Breast epithelium (tissue), 4 donors: Measurements from ENCODE around the gene SPDYE4. TPM values are rescaled to one million over a fixed set of nuclear protein-coding genes. Genes with fewer than 3 reads are reported as not detected.

Experiments
- DNase-seq, 2 donors: peaks; one replicate each; pipeline ENCODE4 v3.0.0-alpha.2; 2019; ENCODE audit warnings: low spot score in 2 of 2
- H3K27ac ChIP-seq, 2 donors: fragments of 200-600 bp; sonication (generic) in 1 of 2; one replicate each; pipeline ENCODE4 v1.5.1; 2016 to 2019; ENCODE audit warnings: mild to moderate bottlenecking in 1 of 2
- H3K27me3 ChIP-seq, 2 donors: fragments of 200-600 bp; sonication (generic) in 1 of 2; one replicate each; pipeline versions ENCODE4 v1.5.1 to v1.6.0; 2017 to 2019; ENCODE audit warnings: control low read depth in 1 of 2, mild to moderate bottlenecking in 1 of 2
- H3K36me3 ChIP-seq: fragments of 200-600 bp; one replicate; pipeline ENCODE4 v1.5.1; 2019
- H3K4me1 ChIP-seq, 2 donors: fragments of 200-600 bp; sonication (generic); one replicate each; pipeline ENCODE4 v1.5.1; 2016 to 2019; ENCODE audit warnings: control low read depth in 1 of 2
- H3K4me3 ChIP-seq, 3 donors: fragments of 200-600 bp; sonication (generic); 1 replicate in 2 of 3; 2 replicates in 1 of 3; pipeline ENCODE4 v1.5.1; 2016 to 2019; ENCODE audit warnings: mild to moderate bottlenecking in 3 of 3, moderate library complexity in 2 of 3
- H3K9me3 ChIP-seq, 2 donors: fragments of 200-600 bp; sonication (generic) in 1 of 2; one replicate each; pipeline ENCODE4 v1.5.1; 2016 to 2019; ENCODE audit warnings: control low read depth in 1 of 2
- CTCF ChIP-seq, 3 donors: fragments of 450-650 bp; IDR thresholded peaks; one replicate each; pipeline ENCODE4 v1.5.1; 2016 to 2017; ENCODE audit warnings: antibody characterized with exemption in 3 of 3, mild to moderate bottlenecking in 3 of 3, moderate library complexity in 3 of 3
- POLR2A ChIP-seq: fragments of 450-650 bp; IDR thresholded peaks from one replicate; pipeline ENCODE4 v1.6.1; 2016; ENCODE audit warnings: antibody characterized with exemption, mild to moderate bottlenecking, moderate library complexity
- POLR2AphosphoS5 ChIP-seq, 3 donors: sonication (generic); formaldehyde crosslinking; IDR thresholded peaks; one replicate each; pipeline ENCODE4 v1.6.1; 2017; ENCODE audit warnings: antibody characterized with exemption in 3 of 3
- intact Hi-C: fragments of 100-400 bp; cut with DNase I; formaldehyde crosslinking; loops from one replicate; pipeline ENCODE4 v1.15.1; 2023; ENCODE audit warnings: low total_unique reads
- total RNA-seq, 3 donors: library from RNA; depleted of rRNA; stranded (reverse); fragments of >200 nt; gene quantifications; one replicate each; pipeline ENCODE4 v1.1.0, GENCODE V29; 2016

The SPDYE4 gene
- total RNA-seq, 3 donors from 2014 or later, result not detected

- TF ChIP-seq CTCF (IDR thresholded peaks at IDR 0.05) (no peak), POLR2A (no peak), POLR2AphosphoS5 (IDR thresholded peaks at IDR 0.05) (no peak)
- Histone ChIP-seq H3K27me3 (no peaks in the 10 kb centered on the region), H3K4me1 (no peaks in the 10 kb centered on the region), H3K36me3 (no peaks in the 10 kb centered on the region), H3K4me3 (no peak overlapping the region), H3K9me3 (no peaks in the 10 kb centered on the region), H3K27ac (no peak overlapping the region)
- intact Hi-C loops, result no loop called here
- DNase-seq, result no peak
These were observed 45.6 kb downstream of the SPDYE4 start for GRCh38 chr17:8712698-8713097.

- no peak overlapping the region for H3K4me3 ChIP-seq
- TF ChIP-seq POLR2A (no peak), POLR2AphosphoS5 (IDR thresholded peaks at IDR 0.05) (no peak), CTCF (IDR thresholded peaks at IDR 0.05) (no peak)
- no peak for DNase-seq
- H3K27me3 ChIP-seq, result no peaks in the 10 kb centered on the region
- no peaks in the 10 kb centered on the region for H3K36me3 ChIP-seq
- no peaks in the 10 kb centered on the region for H3K4me1 ChIP-seq
- intact Hi-C loops, result no loop called here
- no peaks in the 10 kb centered on the region for H3K9me3 ChIP-seq
- no peak overlapping the region for H3K27ac ChIP-seq
These were observed 47.1 kb downstream of the SPDYE4 start for GRCh38 chr17:8711291-8711690.

- TF ChIP-seq POLR2A, result no peak
- no peak for TF ChIP-seq POLR2AphosphoS5 (IDR thresholded peaks at IDR 0.05)
- no peak for TF ChIP-seq CTCF (IDR thresholded peaks at IDR 0.05)
- Histone ChIP-seq H3K4me1 (no peaks in the 10 kb centered on the region), H3K27ac (no peak overlapping the region), H3K9me3 (no peaks in the 10 kb centered on the region), H3K4me3 (no peak overlapping the region), H3K27me3 (no peaks in the 10 kb centered on the region), H3K36me3 (no peaks in the 10 kb centered on the region)
- DNase-seq, result no peak
- intact Hi-C loops, result no loop called here
These were observed 47.5 kb downstream of the SPDYE4 start for GRCh38 chr17:8710813-8711212.

GRCh38 chr17:8709006-8709405, 49.3 kb downstream of the SPDYE4 start:
- Histone ChIP-seq H3K4me1 (no peaks in the 10 kb centered on the region), H3K27ac (no peak overlapping the region), H3K36me3 (no peaks in the 10 kb centered on the region), H3K4me3 (no peak overlapping the region), H3K9me3 (no peaks in the 10 kb centered on the region), H3K27me3 (no peaks in the 10 kb centered on the region)
- no peak for DNase-seq
- intact Hi-C loops, result no loop called here
- TF ChIP-seq CTCF (IDR thresholded peaks at IDR 0.05) (no peak), POLR2AphosphoS5 (IDR thresholded peaks at IDR 0.05) (no peak)

GRCh38 chr17:8708025-8708461, 50.3 kb downstream of the SPDYE4 start:
- intact Hi-C loops, result no loop called here
- no peaks in the 10 kb centered on the region for H3K36me3 ChIP-seq
- no peaks in the 10 kb centered on the region for H3K27me3 ChIP-seq
- TF ChIP-seq POLR2AphosphoS5 (IDR thresholded peaks at IDR 0.05), result no peak
- TF ChIP-seq CTCF (IDR thresholded peaks at IDR 0.05), result no peak
- TF ChIP-seq POLR2A, result no peak
- peaks cover 0 to 5% of the 10 kb centered on the region in 2 donors for H3K9me3 ChIP-seq
- no peak for DNase-seq
- no peak overlapping the region for H3K27ac ChIP-seq
- H3K4me1 ChIP-seq, result no peaks in the 10 kb centered on the region
- no peak overlapping the region for H3K4me3 ChIP-seq
